GM21786 (cell line): ENCODE results near the gene CLPTM1L.
"Not testable (repeated sequence)": the region's sequence is repeated elsewhere in the genome, so short reads cannot be mapped to it uniquely, and the experiment has no call there.

Source experiments
- ATAC-seq: cut with Tn5 transposase; IDR thresholded peaks from one replicate; pipeline ENCODE4 v1.9.1; 2021; ENCODE audit not compliant: unreplicated experiment

CLPTM1L gene

DNA sequence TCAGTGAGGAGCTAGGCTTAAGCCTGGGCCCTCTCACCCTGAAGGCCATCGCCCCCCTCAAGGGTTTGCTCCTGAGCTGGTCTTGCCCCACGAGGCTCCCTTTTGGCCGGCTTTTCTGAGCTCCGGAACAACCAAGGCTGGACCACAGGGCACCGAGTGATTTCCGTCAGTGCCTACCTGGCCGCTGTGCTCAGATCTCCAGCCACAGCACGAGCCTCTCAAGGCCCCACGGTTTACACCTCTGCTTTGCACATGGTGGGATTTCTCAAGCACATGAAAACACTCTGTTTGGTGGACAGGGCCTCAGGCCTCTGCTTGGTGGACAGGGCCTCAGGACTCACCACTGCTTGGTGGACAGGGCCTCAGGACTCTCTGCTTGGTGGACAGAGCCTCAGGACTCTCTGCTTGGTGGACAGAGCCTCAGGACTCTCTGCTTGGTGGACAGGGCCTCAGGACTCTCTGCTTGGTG, 15.8 kb downstream of the CLPTM1L start:
- no peak for ATAC-seq

DNA sequence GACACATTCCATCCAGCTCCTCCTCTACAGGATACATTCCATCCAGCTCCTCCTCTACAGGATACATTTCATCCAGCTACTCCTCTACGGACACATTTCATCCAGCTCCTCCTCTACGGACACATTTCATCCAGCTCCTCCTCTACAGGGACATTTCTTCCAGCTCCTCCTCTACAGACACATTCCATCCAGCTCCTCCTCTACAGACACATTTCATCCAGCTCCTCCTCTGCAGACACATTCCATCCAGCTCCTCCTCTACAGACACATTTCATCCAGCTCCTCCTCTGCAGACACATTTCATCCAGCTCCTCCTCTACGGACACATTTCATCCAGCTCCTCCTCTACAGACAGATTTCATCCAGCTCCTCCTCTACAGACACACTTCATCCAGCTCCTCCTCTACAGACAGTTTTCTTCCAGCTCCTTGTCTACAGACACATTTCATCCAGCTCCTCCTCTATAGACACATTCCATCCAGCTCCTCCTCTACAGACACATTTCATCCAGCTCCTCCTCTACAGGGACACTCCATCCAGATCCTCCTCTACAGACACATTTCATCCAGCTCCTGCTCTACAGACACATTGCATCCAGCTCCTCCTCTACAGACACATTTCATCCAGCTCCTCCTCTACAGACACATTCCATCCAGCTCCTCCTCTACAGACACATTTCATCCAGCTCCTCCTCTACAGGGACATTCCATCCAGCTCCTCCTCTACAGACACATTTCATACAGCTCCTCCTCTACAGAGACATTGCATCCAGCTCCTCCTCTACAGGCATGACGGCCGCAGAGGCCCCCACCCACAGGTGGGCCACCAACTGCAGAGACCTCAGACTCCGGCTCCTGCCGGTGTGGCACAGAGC, 16.4 kb downstream of the CLPTM1L start:
- ATAC-seq, result not testable (repeated sequence)

DNA sequence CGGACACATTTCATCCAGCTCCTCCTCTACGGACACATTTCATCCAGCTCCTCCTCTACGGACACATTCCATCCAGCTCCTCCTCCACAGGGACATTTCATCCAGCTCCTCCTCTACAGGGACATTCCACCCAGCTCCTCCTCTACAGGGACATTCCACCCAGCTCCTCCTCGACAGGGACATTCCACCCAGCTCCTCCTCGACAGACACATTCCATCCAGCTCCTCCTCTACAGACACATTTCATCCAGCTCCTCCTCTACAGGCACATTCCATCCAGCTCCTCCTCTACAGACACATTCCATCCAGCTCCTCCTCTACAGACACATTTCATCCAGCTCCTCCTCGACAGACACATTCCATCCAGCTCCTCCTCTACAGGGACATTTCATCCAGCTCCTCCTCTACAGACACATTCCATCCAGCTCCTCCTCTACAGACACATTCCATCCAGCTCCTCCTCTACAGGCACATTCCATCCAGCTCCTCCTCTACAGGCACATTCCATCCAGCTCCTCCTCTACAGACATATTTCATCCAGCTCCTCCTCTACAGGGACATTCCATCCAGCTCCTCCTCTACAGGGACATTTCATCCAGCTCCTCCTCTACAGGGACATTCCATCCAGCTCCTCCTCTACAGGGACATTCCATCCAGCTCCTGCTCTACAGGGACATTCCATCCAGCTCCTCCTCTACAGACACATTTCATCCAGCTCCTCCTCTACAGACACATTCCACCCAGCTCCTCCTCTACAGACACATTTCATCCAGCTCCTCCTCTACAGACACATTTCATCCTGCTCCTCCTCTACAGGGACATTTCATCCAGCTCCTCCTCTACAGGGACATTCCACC, 17.8 kb downstream of the CLPTM1L start:
- ATAC-seq, result not testable (repeated sequence)

DNA sequence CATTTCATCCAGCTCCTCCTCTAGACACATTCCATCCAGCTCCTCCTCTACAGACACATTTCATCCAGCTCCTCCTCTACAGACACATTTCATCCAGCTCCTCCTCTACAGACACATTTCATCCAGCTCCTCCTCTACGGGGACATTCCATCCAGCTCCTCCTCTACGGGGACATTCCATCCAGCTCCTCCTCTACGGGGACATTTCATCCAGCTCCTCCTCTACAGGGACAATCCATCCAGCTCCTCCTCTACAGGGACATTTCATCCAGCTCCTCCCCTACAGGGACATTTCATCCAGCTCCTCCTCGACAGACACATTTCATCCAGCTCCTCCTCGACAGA, 18.4 kb downstream of the CLPTM1L start:
- not testable (repeated sequence) for ATAC-seq

DNA sequence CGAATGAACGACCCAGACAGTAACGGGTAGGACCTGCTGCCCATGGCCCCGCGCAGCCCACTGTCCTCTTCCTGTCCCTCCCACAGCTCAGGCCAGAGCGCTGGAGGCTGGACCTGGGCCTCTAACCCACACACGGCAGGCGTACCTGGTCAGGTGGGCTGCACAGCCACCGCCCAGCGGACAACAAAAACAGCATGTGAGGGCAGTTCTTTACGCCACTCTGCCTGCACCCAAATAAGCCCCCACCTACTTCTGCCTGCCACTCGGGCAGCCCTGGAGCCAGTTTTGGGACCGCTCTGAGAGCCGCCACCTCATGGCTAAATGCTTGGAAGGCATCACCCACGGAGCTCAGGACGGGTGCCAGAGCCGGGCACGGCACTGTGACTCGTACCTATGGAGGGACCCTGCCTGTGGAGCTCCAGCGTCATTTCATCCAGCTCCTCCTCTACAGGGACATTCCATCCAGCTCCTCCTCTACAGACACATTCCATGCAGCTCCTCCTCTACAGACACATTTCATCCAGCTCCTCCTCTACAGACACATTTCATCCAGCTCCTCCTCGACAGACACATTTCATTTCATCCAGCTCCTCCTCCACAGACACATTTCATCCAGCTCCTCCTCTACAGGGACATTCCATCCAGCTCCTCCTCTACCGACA, 18.9 kb downstream of the CLPTM1L start:
- no peak for ATAC-seq

DNA sequence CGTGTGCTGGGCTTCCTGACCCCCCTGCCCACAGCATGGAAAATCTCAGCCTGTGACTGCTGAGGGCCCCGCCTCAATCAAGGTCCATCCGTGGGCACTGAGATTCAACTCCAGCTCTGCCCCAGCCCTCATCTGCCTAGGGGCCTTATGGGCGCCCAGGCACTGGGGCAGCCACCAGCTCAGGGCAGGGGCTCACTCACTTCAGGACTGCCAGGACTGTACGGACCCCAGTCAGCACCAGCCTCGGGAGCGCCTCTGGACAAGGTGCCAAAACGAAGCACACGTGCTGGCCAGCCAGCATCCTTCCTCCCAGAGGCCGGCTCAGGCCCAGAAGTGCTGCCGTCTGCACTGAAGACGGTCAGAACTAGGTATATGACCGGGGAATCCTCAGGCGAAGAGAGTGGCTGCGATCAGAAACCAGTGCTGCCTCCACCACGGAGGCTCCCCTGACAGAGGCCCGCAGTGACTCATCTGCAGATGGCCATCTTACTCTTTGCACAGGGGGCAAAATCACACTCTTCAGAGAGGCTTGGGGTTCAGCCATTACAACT, 19.6 kb downstream of the CLPTM1L start:
- no peak for ATAC-seq

DNA sequence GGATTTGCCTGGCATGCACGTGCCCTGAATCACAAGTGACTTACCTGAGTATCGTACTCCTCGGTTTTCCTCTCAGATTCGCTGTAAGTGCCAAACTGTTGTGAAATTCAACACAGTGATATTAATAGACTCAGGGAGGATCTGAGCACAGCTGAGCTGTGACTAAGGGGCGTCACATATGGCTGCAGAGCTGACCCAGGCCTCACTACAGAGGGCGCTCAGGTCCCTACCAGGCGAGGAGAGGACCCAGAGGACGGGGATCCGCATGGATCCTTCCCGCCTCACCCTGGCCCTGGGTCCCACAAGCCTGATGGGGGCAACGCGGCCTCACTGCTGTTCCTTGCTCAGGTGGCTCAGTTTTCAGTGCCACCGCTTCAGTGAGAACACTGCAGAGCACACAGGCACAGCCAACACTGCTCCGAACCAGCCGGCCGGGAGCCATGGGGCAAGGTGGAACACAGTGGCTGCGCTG, 20.1 kb downstream of the CLPTM1L start:
- no peak for ATAC-seq

DNA sequence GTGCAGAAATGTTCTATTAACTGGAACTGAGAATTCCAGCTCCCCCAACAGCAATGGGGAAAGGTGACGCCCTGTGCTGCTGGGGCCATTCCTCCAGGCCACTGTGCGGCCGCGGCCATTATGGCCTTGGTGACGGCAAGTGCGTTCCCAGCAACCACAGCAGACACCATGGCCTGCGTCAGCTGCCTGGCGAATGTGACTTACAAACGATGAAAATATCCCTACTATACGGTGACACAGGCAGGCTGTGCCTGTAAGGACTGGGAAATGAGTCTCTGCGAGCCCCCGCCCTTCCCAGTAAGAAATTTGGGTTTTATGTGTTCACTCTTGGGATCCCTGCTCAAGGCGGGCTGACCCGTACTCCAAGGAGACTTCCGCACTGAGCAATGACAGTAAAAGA, 20.6 kb downstream of the CLPTM1L start:
- ATAC-seq, result no peak

DNA sequence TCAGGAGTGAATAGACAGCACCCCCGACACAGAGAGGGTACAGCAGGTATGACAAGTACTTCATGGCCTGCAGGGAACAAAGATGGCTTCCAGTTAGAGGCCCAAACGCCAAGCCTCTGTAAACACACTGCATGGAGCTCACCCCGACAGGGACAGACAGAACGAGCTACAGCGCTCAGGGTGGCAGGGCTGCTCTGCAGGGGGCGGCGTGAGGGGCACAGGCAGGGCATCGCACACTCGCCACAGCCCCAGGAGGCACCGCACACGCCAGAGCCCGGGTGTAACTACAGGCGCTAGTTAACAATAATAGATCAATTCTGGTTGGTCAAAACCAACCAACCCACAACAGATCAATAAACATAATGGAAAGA, 21.1 kb downstream of the CLPTM1L start:
- ATAC-seq, result no peak

DNA sequence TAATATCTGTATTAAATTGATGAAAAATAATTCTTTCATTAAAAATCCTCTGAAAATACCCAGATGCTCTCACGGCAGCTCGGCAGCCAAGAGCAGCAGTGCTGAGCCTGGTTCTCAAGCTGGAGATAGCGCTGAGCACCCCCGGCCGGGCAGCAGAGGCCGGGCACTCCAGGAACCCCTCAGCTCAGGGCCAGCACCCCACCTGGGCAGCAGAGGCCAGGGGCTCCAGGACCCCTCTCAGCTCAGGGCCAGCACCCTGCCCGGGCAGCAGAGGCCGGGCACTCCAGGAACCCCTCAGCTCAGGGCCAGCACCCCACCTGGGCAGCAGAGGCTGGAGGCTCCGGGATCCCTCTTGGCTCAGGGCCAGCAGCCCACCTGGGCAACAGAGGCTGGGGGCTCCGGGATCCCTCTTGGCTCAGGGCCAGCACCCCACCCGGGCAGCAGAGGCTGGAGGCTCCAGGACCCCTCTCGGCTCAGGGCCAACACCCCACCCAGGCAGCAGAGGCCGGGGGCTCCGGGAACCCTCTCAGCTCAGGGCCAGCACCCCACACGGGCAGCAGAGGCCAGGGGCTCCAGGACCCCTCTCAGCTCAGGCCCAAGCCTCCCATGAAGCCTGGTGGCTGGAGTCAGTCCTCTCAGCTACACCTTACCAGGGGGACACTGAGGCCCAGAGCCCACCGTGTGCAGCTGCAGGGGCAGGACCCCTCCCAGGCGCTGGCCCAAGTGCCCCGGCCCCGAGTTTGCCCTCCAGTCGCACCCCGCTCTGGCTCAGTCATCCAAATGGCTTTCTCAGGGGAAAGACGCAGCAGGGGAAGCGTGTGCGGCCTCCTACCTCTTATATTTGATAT, 21.7 kb downstream of the CLPTM1L start:
- no peak for ATAC-seq

DNA sequence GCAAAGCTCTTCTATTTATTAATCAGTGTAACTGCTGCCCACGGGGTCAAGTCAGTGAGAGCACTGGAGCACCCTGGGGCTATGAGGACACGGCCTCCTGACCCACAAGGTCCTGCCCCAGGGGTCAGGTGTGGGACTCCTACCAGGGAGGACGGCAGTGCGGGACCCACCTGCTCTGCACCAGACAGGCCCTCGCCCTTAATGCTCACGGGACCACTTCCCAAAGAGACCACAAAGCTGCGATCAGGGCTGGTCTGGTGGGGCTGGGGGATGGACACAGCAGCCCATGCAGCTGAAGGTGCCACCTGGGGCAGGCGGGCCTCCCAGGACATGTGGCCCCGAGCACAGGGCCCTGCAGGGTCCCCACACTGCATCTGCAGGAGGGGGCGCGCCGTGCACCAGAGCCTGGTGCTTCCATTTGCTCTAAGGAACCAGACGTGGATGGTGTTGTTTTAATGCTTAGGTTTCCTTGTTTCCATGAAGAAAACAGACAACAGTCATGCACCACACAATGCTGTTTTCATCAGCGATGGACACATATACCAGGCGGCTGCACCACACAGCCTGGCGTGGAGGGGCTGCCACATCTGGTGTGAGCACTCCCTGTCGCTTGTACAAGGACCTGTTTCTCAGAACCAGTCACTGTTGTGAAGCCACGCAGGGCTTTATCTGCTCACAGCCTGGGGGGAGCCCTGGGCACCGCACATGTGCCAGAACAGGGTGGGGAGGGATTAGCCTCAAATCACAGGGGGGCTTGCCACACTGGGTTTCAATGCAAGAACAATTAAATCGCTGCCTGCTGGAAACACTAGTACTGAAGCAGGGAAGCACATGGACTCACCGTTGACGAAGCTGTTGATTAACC, 22.6 kb downstream of the CLPTM1L start:
- ATAC-seq, result no peak

DNA sequence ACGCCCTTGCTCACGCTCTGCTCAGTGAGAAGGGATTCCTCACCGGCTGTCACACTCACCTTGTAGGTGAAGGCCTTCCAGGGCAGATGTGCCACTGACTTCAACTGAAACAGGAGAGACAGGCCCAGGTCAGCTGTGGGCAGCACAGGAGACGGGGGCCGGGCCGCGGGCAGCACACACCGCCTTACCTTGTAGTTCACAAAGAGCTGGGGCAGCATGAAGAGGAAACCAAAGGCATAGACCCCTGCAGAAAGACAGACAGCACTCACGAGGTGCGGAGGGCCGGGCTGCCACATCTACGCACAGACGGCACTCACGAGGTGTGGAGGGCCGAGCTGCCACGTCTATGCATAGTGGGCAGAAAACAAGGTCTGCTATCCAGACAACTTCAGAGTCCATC, 23.3 kb downstream of the CLPTM1L start:
- no peak for ATAC-seq

DNA sequence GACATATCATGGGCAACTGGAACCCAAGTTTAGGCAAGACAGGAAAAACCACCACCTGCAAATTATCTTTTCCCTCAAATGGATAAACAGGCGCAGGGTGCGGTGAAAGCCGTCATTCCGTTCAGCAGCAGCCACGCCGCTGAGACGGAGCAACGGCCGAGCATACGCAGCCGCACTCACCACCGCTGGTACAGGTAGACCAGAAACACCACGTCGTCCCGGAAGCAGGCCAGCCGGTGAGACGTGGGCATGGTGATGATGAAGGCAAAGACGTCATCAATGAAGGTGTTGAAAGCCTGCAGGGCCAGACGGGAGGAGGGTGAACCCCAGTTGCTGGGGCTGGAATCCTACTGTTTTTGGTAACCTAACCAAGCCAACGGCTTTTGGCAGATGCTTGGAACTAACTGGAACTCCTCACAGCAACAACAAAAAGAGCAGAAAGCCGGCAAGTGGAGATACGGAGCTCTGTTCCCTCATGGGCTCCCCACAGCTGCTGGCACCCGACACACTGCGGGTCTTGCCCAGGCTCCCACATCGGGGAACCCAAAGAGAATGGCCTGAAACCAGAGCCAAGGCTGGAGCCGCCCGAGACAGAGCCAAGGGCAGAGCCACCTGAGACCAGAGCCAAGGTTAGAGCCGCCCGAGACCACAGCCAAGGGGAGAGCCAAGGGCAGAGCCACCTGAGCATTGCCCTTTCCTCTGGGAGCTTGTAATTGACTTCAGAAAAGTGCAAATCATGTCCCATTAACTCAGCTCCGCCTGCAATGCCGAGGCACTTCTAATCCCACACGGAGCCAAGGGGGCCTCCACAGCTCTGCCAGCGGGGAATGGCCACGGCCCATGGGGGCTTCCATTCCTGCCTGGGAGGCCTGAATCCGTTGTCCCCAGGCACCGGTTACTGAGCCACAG, 24.2 kb downstream of the CLPTM1L start:
- ATAC-seq, result no peak

DNA sequence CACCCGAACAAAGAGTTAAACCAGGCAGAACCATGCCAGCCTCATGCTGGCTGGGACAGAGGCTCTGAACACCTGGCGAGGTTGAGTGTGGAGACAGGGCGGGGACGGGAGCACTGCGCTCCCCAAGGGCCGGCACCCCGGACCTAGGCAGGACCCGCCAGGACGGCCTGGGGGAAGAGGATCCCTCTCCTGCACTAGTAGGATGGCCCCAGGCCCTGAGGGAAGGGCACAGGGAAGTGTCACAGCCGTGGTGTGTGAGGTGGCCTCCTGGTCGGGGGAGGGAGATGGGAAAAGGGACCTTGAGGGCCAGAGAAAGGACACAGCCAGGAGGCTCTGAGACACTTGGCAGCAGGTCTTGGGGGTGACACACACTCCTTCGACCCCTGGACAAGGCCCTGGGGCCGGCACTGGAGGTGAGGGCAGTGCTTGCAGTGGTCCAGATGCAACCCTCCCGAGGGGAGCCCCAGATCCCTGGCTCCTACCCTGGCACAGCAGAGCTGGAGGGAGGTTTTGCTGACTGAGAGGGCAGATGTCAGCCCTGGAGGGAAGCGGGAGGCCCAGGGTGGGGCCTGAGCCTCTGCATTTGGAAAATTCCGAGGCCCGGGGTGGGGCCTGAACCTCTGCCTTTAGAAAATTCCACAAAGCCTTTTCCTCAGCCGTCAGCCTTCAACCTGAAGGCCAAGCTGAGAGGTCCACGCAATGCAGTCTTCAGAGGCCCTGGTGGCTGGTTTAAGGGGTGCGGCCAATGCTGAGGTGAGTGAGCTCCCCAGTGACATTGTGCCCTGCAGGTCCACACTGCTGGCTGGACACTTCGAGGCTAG, 25.3 kb downstream of the CLPTM1L start:
- no peak for ATAC-seq

DNA sequence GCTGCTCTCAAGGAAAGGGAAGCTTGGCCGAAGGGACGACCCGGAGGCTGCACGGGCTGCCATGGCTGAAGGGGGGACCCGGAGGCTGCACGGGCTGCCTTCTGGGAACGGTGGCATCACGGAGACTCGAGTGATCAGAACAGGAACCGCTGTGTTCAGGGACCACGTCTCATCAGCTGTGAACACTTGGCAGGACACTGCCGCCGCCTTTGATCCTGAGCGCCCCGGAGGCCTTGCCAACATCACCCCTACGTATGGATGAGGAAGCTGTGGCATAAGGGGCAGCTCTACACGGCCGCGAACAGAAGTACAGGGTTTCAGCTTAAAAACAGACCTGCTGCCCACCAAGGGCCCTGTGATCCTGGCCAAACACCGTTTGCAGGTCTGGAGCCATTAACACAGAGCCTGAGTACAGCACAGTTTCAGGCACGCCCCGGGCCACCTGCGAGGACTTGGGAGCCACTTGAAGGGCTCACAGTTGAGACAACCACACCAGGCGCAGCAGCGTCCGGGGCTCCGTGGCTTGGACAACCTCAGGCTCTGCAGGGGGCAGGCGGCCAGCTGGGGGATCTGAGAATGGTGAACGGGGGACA, 26.1 kb downstream of the CLPTM1L start:
- no peak for ATAC-seq

DNA sequence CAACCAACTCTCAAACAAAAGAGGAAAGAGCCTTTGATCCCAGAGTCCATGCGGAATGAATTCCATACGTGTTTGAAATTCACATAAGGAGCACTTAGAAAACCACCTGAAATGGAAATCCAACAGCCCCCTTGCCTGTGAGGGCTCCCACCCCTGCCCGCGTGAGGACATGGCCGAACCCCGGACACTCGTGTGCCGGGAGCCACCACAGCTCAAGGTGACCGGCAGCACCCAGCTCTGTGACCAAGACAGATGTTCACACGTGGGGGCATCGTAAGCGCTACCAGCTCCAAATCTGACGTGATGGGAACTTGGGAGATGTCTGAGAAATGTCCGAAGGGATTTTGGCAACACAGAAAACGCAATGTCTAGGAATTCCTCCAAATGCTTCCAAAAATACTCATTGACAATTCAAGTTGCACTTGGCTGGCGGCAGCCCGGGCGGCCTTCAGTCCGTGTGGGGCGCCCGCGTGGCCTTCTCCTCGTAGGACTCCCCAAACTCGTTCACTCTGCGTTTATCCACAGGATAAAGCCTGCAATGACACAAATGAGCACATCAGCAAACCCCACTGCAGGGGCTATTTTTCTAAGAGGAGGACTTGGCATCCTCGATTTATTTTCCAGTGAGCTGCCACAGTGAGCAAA, 26.9 kb downstream of the CLPTM1L start:
- no peak for ATAC-seq
